A549 (cell line): ENCODE data around the gene PLPP6. TPM values are rescaled to one million over a fixed set of nuclear protein-coding genes. Genes with fewer than 3 reads are reported as not detected.

Experiments used
- ATAC-seq, 2 experiments: fragments of 200-7000 bp in 1 of 2; fragments of >200 bp in 1 of 2; cut with Nextera tagmentation in 1 of 2; cut with Tn5 transposase in 1 of 2; 3 replicates each; pipeline versions ENCODE4 v1.8.0 to v1.9.1; 2018 to 2020; ENCODE audit warnings: mild to moderate bottlenecking in 1 of 2, moderate library complexity in 1 of 2
- CTCF ChIA-PET: fragments of 300-600 bp; sonication (Branson Sonifier 250); formaldehyde crosslinking; extraction: SDS; loops from one replicate; lab custom pipeline; 2021; ENCODE audit warnings: antibody characterized with exemption, inconsistent platforms; lab: Yijun Ruan, JAX
- POLR2A ChIA-PET: fragments of 350-600 bp; formaldehyde crosslinking; extraction: SDS; loops from one replicate; lab custom pipeline; 2021; ENCODE audit warnings: antibody characterized with exemption, inconsistent platforms; lab: Yijun Ruan, JAX
- DNase-seq, 2 experiments: peaks; one replicate each; pipeline versions ENCODE4 v3.0.0 to v3.0.0-alpha.2; 2011 to 2016; ENCODE audit warnings: low read depth in 1 of 2, low spot score in 1 of 2
- FAIRE-seq: peaks from 2 replicates; lab custom pipeline; 2011; peaks lifted over from hg19 to GRCh38; lab: Jason Lieb, UNC
- H3K27ac ChIP-seq, 2 experiments: fragments of >200 bp; sonication (Bioruptor Twin); formaldehyde crosslinking; 3 replicates each; pipeline ENCODE4 v1.5.1; 2016 to 2017
- H3K4me1 ChIP-seq: fragments of >200 bp; sonication (Bioruptor Twin); formaldehyde crosslinking; 3 replicates; pipeline ENCODE4 v1.6.1; 2016
- H3K4me2 ChIP-seq: fragments of >200 bp; sonication (Bioruptor Twin); formaldehyde crosslinking; 3 replicates; pipeline ENCODE4 v1.6.1; 2016
- H3K4me3 ChIP-seq: fragments of >200 bp; sonication (Bioruptor Twin); formaldehyde crosslinking; 3 replicates; pipeline ENCODE4 v1.5.1; 2016
- H3K9me3 ChIP-seq: fragments of >200 bp; sonication (Bioruptor Twin); formaldehyde crosslinking; 3 replicates; pipeline ENCODE4 v1.6.1; 2016
- ATOH8 ChIP-seq: fragments of 250-450 bp; sonication (Bioruptor Pico); IDR thresholded peaks from 2 replicates; pipeline ENCODE4 v1.5.0; 2020; ENCODE audit warnings: low read depth, mild to moderate bottlenecking, moderate library complexity
- BHLHE40 ChIP-seq: IDR thresholded peaks from 2 replicates; pipeline ENCODE4 v1.6.1; 2012; ENCODE audit warnings: low read depth, low read length, inconsistent platforms
- CEBPB ChIP-seq, 2 experiments: fragments of >200 bp in 1 of 2; sonication (Bioruptor Twin) in 1 of 2; formaldehyde crosslinking in 1 of 2; IDR thresholded peaks; 2 replicates each; pipeline ENCODE4 v1.6.1; 2012 to 2016
- CTCF ChIP-seq: fragments of >200 bp; sonication (Bioruptor Twin); formaldehyde crosslinking; IDR thresholded peaks from 3 replicates; pipeline ENCODE4 v1.5.1; 2016
- EHF ChIP-seq: fragments of 250-450 bp; sonication (Bioruptor Pico); IDR thresholded peaks from 2 replicates; pipeline ENCODE4 v1.5.0; 2020; ENCODE audit warnings: mild to moderate bottlenecking
- FOSL2 ChIP-seq, 2 experiments: fragments of 450-650 bp in 1 of 2; fragments of >200 bp in 1 of 2; sonication (Bioruptor Twin) in 1 of 2; formaldehyde crosslinking; IDR thresholded peaks; 2 replicates each; pipeline versions ENCODE4 v1.5.0 to v1.6.1; 2016 to 2020; ENCODE audit warnings: mild to moderate bottlenecking in 1 of 2, moderate library complexity in 1 of 2
- GATA3 ChIP-seq: IDR thresholded peaks from 2 replicates; pipeline ENCODE4 v1.6.1; 2012; ENCODE audit warnings: borderline replicate concordance
- HDAC2 ChIP-seq: fragments of 200-600 bp; sonication (generic); IDR thresholded peaks from 2 replicates; pipeline ENCODE4 v1.6.1; 2016
- HMGXB4 ChIP-seq: fragments of 250-450 bp; sonication (Bioruptor Pico); IDR thresholded peaks from 2 replicates; pipeline ENCODE4 v1.5.0; 2021; ENCODE audit warnings: mild to moderate bottlenecking, moderate library complexity, borderline replicate concordance
- JUN ChIP-seq, 2 experiments: fragments of >200 bp; sonication (Bioruptor Twin); formaldehyde crosslinking; IDR thresholded peaks; 2 replicates in 1 of 2; 3 replicates in 1 of 2; pipeline ENCODE4 v1.6.1; 2016 to 2017
- MYC ChIP-seq: IDR thresholded peaks from 2 replicates; pipeline ENCODE4 v1.6.1; 2012; ENCODE audit warnings: mild to moderate bottlenecking, inconsistent platforms, low read length, improper control_type of control experiment, borderline replicate concordance
- PBX3 ChIP-seq: IDR thresholded peaks from 2 replicates; pipeline ENCODE4 v1.6.1; 2012
- RARB ChIP-seq: fragments of 250-450 bp; sonication (Bioruptor Pico); IDR thresholded peaks from 2 replicates; pipeline ENCODE4 v1.8.0; 2021; ENCODE audit warnings: mild to moderate bottlenecking, moderate library complexity
- RFX5 ChIP-seq: fragments of 450-650 bp; IDR thresholded peaks from 2 replicates; pipeline ENCODE4 v1.7.1; 2014; ENCODE audit warnings: antibody characterized with exemption, mild to moderate bottlenecking, moderate library complexity
- SMC3 ChIP-seq: fragments of >200 bp; sonication (Bioruptor Twin); formaldehyde crosslinking; IDR thresholded peaks from 3 replicates; pipeline ENCODE4 v1.6.1; 2018; ENCODE audit warnings: inconsistent platforms
- SREBF2 ChIP-seq: fragments of 450-650 bp; IDR thresholded peaks from 2 replicates; pipeline ENCODE4 v1.6.1; 2014; ENCODE audit warnings: mild to moderate bottlenecking, moderate library complexity
- USF2 ChIP-seq: fragments of 450-650 bp; IDR thresholded peaks from 2 replicates; pipeline ENCODE4 v1.6.1; 2014; ENCODE audit warnings: antibody characterized with exemption
- WGBS: methylation state at CpG from one replicate; pipeline ENCODE4 v1.1.6; 2017; ENCODE audit errors: missing lambda C conversion rate; 5-methylcytosine and 5-hydroxymethylcytosine counted together
- polyA plus RNA-seq, 4 experiments: library from polyadenylated mRNA; depleted of rRNA in 3 of 4; stranded (reverse); fragments of >200 nt; fragmentation: RNase III in 1 of 4; extraction: RNeasy Plus Mini Kit Qiagen cat#74134 plus additional on column Dnase treatment in 1 of 4; gene quantifications; 2 replicates in 3 of 4; 3 replicates in 1 of 4; pipeline ENCODE4 v1.2.3, GENCODE V29; 2011 to 2017

Gene PLPP6
- polyA plus RNA-seq, 2 of the 4 experiments (the other 2 are of a cell fraction) = 11.2 to 13.5 TPM

- CTCF ChIA-PET = interaction anchor here (0.5 to 5.5 kb wide), 11 partner anchors 9 to 130 kb away, joined by 3 to 37 read pairs (median 4); partner anchors contain the start of gene AK3
- ATAC-seq = peak in 1 of 2 experiments; percentile 18; a peak in 3 of 6 replicates
Measured at GRCh38 chr9:4662989-4663792, 1.1 kb downstream of the PLPP6 start.

More at GRCh38 chr9:4662989-4663792, 1.1 kb downstream of the PLPP6 start:
- no peak for TF ChIP-seq USF2
- no peak for TF ChIP-seq BHLHE40
- no peak for TF ChIP-seq HDAC2
- TF ChIP-seq MYC = no peak
- TF ChIP-seq CTCF = no peak
- TF ChIP-seq EHF = no peak
- no peak for TF ChIP-seq RFX5
- no peak for TF ChIP-seq FOSL2 (IDR thresholded peaks at IDR 0.05)
- TF ChIP-seq FOSL2 (CRISPR knock-in tag; IDR thresholded peaks at IDR 0.05) = no peak
- TF ChIP-seq GATA3 = no peak
- no peak for TF ChIP-seq JUN (IDR thresholded peaks at IDR 0.05)
- TF ChIP-seq ATOH8 (CRISPR knock-in tag) = no peak
- no peak for TF ChIP-seq RARB (CRISPR knock-in tag)
- TF ChIP-seq PBX3 = no peak
- TF ChIP-seq HMGXB4 = no peak
- no peak for TF ChIP-seq CEBPB (IDR thresholded peaks at IDR 0.05)
- no peak for TF ChIP-seq SMC3
- TF ChIP-seq SREBF2 = no peak
- DNase-seq (peak in 1 of 2 experiments; percentile 38), FAIRE-seq (no peak)
- H3K4me3 ChIP-seq = peak overlapping the region; percentile 84
- no peaks in the 10 kb centered on the region for H3K9me3 ChIP-seq
- H3K4me2 ChIP-seq = peak overlapping the region; percentile 98
- peak overlapping the region; percentile 92 to 99 for H3K27ac ChIP-seq
- POLR2A ChIA-PET = interaction anchor here (1.4 to 3.8 kb wide), 3 partner anchors 15 to 16 kb away, joined by 5 to 37 read pairs (median 8); partner anchors contain the start of gene CDC37L1
- H3K4me1 ChIP-seq = peaks cover 40% of the 10 kb centered on the region
- WGBS = 14% methylated on average over 13 of the region's 13 CpGs
